HT1080 (cell line): Measurements from ENCODE around the gene ARHGAP1. TPM values are rescaled to one million over a fixed set of nuclear protein-coding genes. Genes with fewer than 3 reads are reported as not detected.
"Not testable (repeated sequence)": the region's sequence is repeated elsewhere in the genome, so short reads cannot be mapped to it uniquely, and the experiment has no call there.

ENCODE experiments used
- DNase-seq: peaks from one replicate; pipeline ENCODE4 v3.0.0-alpha.2; 2015; ENCODE audit warnings: low read depth
- total RNA-seq: library from RNA; depleted of rRNA; stranded (reverse); fragments of >200 nt; shearing (Covaris generic); gene quantifications from 2 replicates; pipeline ENCODE4 v1.2.3, GENCODE V29; 2014

Gene ARHGAP1
- total RNA-seq, 1 experiment from 2014 or later, result 46.9 TPM

DNA sequence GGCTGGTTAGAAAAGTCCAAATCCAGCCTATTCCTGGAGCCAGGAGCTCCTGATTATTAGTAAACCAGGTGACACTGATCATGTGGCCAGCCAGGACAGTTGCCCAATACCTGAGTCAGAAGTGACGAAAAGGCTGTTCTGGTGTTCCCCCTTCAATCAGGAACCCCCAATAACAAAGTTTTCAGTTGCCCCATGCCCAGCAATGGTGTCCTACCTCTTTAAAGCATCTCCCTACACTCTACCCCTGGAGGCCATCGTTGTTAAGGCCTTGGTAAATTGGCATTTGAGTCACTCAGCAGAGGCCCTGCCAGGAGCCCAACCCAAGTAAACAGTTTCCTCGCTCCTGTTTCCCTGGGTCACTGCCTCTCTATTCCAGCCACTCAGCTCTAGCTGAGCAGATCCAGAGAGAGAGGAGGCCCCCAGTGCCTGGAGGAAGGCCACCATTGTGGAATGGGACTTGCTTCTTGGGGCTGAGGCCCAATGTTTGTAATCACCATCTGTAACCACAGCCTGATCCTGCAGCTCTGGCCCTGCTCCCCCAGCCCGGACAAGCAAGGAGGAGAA is 25.0 kb downstream of the ARHGAP1 start:
- DNase-seq, result peak; percentile 37

DNA sequence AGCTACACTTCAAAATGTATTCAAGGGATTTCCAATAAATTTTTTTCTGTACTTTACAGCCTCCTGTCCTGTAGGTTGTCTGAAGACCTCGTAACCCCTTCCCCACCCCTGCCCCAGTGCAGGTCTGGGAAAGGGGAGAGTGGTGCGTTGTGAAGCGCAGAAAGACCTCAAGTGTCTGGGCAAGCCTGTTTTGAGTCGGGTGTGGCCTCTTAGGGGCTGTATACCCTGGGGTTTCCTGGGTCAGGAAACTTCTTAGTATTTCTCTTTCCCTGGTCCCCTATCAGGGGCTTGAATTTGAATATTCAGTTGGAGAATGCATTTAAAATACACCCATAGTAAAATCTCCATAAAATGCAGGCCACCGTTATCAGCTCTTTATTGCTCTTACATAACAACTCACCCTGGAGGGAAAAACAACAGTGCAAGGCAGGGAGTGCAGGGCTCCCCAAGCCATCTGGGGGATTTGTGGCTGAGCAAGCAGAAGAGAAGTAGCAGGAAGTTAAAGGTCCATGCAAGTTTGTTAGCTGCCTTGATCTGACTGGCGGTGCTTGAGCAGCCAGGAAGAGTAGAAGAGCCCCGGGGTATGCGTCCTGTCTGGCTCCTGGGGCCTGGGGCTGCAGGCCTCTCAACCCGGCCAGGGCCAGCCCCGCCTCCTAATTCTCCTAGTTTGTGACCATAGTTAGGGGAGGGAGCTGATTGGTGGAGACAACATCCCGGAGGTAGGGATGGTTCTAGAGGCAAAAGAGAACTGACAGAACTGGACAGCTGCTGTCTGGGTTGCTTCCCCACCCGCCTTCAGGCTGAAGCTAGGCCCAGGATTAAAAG is 25.7 kb downstream of the ARHGAP1 start:
- DNase-seq, result no peak

DNA sequence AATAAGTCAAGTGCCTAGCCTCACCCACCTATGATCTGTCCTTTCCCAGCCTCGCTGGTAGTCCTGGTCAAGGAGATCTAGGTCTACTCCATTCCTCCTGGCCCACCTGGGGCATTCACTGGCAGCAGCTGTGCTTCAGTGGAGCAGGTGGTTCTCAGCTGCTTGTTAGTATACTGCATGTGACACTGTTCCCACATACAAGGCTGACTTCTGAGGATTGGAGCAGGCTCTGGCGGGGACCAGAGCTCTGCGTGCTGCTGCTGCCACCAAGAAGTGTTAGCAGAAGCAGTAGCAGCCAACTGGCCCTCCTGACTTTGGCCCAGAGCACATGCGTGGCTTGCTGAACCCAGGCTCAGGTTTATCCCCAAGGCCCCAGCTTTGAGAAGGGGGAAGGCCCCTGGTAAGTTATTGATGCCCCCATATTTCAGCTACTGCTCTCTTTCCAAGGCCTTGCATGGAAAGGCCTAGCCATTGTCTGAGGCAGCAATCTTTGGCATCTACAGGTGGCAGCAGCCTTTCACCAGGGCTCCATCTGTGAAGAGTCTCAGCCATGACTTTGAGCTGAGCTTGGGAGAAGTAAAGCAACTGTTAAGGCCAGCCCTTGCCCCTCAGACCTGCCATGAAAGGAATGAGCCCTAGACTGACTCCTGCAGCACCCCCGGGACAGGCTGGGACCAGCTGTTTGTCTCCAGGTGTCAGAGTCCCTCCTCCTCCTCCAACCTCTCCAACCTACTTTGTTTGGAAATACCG is 26.5 kb downstream of the ARHGAP1 start:
- no peak for DNase-seq

DNA sequence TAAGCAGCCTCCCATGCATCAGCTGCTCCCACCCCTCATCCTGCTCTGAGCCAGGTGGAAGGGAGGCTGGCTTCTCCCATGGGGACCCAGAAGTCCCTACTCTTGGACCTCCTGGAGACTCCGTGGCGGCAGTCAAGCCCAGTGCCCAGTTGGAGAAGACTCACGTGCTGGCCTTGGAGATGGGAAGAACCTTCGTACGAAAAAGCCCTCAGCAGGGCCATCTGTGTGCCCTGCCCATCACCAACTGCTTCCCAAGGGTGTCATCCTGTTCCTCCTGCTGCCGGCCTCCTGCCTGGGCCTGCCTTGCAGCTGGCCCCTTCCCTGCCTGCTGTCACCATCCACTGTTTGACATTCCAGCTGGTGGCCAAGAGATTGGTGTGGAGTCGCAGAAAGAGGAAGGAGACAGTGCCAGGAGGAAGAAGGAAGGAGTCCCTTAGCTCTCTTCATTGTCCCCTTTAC is 28.0 kb downstream of the ARHGAP1 start:
- no peak for DNase-seq

DNA sequence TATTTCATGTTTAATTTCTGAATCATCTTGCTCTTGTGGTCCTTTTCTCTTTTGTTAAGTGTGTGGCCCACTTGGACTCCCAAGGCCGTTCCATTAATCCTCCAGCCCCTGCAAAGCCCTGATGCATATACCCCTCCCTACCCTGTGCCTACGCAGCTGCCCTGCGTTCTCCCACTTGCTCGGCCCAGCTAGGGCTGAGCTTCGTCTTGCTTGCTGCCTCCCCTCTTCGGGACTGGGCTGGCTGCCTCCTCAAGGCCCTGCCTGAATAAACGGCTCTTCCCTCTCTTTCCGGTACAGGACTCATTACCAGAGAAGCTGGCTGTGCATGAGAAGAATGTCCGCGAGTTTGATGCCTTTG is 28.5 kb downstream of the ARHGAP1 start:
- DNase-seq, result no peak

DNA sequence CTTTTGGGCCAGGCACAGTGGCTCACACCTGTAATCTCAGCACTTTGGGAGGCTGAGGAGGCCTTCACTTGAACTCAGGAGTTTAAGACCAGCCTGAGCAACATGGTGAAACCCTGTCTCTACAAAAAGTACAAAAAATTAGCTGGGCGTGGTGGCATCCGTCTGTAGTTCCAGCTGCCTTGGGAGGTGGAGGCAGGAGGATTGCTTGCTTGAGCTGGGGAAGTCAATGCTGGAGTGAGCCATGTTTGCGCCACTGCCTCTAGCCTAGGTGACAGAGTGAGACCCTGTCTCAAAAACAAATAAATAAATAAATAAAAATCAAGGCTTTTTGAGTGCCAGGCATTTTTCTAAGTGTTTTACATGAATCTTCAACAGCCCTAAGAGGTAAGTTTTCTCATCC is 29.9 kb downstream of the ARHGAP1 start:
- not testable (repeated sequence) for DNase-seq

DNA sequence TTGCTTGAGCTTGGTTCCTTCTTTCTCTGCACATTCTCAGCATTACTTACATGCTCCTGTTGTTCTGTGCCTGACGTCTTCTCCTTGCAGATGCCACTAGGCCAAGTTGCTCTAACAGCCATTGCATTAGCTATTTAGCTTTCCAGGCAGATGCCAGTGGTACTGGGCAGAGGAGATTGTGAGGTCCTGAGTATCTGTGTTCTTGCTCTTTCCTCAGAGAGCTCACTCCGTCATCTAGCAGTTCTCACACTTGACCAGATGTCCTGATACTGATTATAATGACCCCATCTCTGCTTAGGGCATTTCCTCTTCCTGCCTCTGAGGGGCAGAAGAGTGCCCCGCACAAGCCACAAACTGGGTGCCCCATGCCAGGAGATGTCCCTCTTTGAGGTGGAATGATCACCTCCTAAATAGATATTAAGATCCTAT is 30.7 kb downstream of the ARHGAP1 start:
- DNase-seq, result no peak

DNA sequence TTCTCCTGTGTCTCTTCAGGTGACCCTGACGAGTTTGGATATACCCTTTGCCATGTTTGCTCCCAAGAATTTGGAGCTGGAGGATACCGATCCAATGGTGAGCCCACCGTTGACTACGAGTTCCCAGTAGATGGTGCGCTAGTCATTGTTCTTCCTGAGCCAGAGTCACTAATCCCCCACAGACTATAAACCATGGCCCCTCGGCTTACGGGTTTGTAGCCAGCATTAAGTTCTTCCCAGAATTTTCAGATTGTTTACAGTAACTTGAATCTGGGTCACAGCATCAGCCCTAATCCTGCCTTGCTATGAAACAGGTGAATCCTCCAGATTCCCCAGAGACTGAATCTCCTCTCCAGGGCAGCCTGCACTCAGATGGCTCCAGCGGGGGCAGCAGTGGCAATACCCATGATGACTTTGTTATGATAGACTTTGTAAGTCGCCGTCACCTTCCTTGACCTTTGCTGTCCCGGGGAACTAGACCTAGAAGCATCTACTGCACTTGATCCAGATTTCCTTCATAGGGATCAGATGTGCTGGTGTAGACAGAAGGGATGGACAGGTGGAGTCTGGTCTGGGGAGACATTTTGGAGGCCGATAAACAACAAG is 31.8 kb downstream of the ARHGAP1 start:
- no peak for DNase-seq

DNA sequence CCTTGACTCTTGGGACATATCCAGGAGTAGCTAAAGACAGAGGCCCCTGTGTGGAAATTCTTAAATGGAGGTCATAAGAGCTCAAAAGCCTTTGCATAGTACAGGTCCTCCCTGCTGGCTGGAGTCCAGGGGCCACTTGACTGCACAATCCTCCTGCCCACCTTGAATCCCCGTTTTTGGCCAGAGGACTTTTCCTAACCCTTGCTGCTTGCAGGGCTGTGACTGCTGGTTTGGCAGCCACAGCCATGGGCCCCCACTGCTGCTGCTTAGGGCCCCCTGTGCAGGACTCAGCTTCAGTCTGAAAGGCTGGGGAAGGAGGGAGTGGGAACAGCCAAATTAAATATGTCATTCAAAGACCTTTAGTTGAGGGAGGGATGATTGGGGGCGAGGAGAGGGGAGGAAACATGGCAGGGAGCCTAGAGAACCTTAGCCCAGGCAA is 33.4 kb downstream of the ARHGAP1 start:
- no peak for DNase-seq

DNA sequence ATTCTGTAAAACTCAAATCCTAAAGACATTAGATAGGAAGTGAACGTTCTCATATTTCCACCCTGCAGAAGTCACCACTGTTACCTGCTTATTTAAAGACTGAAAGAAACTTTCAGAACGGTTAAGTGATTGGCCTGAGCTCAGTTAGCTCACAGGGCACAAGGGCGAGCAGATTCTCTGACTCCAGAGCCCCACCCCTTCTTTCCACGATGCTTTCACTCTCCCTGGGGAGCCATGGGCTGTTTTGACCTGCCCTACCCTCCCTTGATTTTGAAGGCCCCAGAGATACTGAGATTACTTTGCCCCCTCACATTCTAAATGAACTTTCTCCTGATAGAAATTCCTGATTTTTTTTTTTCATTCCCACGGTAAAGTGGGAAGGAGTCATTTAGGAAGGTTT is 33.9 kb downstream of the ARHGAP1 start:
- DNase-seq, result no peak

DNA sequence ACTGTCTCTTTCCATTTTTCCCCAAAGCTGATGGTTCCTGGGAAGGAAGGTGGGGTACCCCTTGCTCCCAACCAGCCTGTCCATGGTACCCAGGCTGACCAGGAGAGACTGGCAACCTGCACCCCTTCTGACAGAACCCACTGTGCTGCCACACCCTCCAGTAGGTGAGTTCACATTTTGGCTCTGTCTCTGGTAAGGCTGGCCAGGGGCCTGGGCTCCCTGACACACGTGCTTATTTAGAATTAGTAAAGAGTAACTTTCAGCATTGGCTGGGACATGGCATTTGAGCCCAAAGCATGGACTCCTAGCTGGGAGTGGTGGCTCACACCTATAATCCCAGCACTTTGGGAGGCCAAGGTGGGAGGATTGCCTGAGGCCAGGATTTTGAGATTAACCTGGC is 35.1 kb downstream of the ARHGAP1 start:
- DNase-seq, result no peak

DNA sequence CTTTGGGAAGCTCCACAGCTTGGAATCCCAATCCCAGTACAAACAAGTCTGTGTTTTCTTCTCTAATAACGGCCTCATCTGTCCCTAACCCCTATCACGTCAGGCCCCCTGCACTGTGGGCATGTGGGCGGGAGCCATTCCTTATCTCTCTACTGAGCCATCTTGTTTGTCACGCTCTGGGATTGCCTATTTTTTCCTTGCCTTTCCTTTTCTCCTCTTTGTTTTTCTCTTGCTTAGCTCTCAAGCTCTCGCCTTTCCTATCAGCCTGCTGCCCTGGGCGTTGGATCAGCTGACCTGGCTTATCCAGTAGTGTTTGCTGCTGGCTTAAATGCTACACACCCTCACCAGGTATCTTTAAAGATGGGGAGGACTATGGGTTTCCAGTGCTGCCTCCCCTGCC is 35.8 kb downstream of the ARHGAP1 start:
- DNase-seq, result no peak

DNA sequence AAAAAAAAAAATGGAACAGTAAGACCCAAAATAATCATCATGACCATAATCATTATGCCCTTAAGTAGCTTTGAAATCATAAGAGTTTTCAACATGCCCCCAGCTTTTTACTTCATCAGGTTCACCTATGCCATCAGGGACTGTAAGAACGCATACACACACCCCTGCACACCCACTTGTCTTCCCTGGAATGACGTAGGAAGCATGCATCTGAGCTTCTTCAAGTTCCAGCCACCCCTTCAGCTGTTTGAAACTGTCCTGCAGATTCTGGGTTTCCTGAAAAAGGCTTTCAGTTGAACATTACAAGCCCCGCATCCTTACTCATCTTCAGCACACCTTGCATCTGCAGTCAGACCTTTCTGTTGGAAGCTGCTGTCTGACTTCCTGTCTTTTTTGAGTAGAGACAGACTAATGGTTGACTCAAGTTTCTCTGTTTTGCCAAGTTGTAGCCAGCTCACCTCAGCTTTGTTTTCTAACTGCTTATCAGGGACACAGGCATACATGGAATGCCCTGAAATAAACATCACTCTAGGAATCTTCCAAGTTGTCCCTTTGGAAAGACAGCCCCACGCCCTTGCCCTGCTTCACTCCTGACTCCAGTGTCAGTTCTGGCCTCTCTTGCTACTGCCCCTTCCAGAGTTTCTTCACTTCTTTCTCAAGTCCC is 37.0 kb downstream of the ARHGAP1 start:
- no peak for DNase-seq

DNA sequence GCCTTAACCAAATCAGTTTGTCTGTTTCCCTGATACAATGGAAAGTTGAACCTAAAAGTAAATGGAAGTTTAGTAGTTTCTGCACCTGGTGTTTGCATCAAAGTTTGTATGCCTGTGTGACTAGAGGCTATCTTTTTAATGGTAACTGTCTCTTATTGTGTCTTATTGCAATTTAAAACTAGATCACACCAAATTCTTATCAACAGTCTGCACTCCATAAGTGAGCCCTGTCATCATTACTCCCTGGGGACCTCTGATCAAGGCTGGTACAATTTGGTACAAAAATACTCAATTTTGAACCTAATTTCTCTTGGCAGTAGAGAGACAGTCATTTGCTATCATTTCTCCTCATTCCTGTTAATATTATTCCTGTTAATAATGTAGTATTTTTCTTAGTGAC is 38.1 kb downstream of the ARHGAP1 start:
- DNase-seq, result no peak

DNA sequence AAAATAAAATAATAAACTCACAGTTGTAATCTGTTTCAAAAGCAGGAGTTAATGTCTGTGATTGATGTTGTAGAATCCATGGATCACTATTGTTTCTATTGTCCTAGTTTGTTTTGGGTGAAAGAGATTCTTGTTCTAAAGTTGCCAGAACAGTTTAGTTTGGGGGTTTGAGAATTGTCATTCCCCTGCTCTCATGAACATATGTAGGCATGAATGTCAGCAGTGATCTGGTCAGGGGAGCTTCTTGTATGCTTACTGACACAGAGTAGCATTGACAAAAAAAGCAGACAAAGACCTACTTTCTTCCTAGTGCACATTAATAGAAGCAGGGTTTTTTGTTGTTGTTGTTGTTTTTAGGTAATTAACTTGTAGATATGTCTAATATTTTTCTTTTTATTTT is 38.6 kb downstream of the ARHGAP1 start:
- DNase-seq, result no peak

DNA sequence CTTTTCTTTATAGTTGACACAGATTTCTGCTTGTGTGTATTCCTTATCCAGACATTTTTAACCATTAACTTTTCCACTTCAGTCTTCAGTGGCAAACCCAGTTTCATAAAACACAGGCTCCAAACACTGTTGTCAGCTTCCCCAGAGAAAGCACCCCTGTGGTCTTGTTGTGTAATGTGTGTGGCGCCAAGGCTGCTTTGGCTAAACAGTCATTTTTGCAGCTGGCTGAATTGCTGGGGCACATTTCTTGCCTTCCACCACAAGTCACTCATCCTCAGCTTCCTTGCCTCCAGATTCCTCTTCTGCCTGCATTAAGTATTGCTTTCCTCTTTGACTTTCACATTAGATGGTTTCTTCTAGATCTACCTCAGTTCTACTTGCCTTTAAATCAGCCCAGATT is 40.5 kb downstream of the ARHGAP1 start:
- no peak for DNase-seq

DNA sequence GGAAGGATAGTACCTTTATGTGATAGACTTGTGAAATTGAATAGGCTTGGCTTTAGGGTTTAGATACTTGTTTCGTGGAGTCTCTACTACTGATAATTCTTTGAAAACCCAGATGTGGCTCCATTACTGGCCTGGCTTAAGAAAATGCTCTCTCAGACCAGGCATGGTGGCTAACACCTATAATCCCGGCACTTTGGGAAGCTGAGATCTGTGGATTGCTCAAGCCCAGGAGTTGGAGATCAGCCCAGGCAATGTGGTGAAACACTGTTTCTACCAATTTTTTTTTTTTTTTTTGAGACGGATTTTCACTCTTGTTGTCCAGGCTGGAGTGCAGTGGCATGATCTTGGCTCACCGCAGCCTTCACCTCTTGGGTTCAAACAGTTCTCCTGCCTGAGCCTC is 42.2 kb downstream of the ARHGAP1 start:
- no peak for DNase-seq

DNA sequence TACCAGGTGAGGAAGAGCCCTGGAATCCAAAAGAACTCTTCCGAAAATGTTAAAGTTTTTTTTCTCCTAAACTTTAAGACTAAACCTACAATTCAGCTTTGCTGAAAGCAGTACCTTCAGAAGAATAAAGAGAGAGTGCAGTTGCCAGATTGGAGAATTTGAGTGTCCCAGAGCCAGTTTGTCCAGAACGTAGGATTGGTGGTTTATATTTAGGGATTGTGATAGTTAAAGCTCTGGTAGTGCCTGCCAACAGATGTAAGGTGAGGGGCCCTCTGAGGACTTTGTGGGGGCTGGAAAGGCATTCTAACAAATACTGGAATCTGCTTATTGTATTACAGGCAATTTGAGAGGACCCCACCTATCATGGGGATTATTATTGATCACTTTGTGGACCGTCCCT is 43.2 kb downstream of the ARHGAP1 start:
- no peak for DNase-seq

DNA sequence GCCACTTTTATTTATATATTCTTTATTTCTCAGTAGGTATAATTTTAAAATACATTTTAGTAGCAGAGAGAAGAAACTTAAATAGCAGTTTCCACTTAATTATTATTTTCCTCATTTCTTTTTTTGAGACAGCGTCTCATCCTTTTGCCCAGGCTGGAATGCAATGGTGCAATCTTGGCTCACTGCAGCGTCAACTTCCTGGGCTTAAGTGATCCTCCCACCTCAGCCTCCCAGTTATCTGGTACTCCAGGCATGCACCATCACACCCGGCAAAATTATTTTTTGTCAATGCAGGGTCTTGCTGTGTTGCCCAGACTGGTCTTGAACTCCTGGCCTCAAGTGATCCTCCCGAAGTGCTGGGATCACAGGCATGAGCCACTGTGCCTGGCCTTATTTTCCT is 44.8 kb downstream of the ARHGAP1 start:
- no peak for DNase-seq

DNA sequence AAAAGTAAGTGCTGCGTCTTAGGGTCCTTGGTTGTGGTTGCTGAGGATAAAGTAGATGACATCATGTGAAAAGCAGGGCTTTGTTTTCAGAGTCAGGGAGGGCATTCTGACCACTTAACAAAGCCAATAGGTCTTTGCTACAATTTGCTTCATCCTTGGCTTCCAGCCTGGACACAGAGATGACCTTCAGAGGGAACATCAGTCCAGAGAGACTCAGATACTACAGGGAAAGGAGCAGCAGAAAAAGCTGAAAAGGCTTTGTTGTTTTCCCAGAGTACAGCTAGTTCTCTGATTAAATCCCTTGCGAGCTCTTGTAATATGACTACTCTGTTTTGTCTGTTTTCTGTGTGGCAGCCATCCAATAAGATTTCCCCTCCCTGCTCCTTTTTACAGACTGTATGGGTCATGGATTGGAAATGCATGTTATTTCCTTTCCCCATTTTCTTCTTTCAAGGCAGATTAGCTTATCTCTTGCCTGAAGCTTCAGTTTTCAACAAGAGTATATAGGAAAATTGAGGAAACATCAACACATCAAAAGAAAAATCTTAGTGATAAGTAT is 51.2 kb downstream of the ARHGAP1 start:
- DNase-seq, result peak; percentile 92

DNA sequence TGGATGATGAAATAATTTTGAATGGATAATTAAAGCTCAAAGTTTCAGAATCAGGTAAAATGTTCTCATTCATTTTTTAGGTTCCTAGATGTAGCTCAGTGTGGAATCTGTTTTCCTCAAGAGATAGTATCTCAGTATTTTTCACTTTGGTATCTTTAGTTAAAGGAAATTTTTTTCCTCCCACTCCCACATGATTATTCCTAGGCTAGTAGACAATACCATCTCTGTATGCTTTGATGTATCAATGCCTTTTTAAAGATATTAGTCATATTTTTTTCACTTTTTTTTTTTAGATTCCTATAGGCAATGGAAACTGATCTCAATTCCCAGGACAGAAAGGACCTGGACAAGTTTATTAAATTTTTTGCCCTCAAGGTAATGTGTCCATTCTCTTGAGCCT is 56.4 kb downstream of the ARHGAP1 start:
- DNase-seq, result no peak
